COR-L47 (cell line): ENCODE results near the gene WIPF3.

Experiments used
- DNase-seq: peaks from one replicate; lab custom pipeline; 2025; lab: John Stamatoyannopoulos, UW

WIPF3 gene

GRCh38 chr7:29809533-29810155 is 3.3 kb downstream of the WIPF3 start:
- no peak for DNase-seq

GRCh38 chr7:29810297-29810696 is 4.0 kb downstream of the WIPF3 start:
- no peak for DNase-seq

GRCh38 chr7:29810813-29811482 is 4.6 kb downstream of the WIPF3 start:
- DNase-seq, result no peak

GRCh38 chr7:29811586-29811985 is 5.3 kb downstream of the WIPF3 start:
- peak; percentile 32 for DNase-seq

GRCh38 chr7:29812185-29812876 is 6.0 kb downstream of the WIPF3 start:
- peak; percentile 33 for DNase-seq

GRCh38 chr7:29815181-29816105 is 9.1 kb downstream of the WIPF3 start:
- no peak for DNase-seq

GRCh38 chr7:29818308-29818707 is 12.0 kb downstream of the WIPF3 start:
- no peak for DNase-seq

- no peak for DNase-seq
Measured at GRCh38 chr7:29825775-29826529, 19.6 kb downstream of the WIPF3 start.

- DNase-seq, result no peak
Measured at GRCh38 chr7:29826530-29826822, 20.2 kb downstream of the WIPF3 start.

- no peak for DNase-seq
Measured at GRCh38 chr7:29826904-29827303, 20.6 kb downstream of the WIPF3 start.

GRCh38 chr7:29831705-29832104 is 25.4 kb downstream of the WIPF3 start:
- DNase-seq, result no peak

GRCh38 chr7:29833929-29834328 is 27.6 kb downstream of the WIPF3 start:
- no peak for DNase-seq

GRCh38 chr7:29835718-29836117 is 29.4 kb downstream of the WIPF3 start:
- DNase-seq, result no peak

- DNase-seq, result no peak
Measured at GRCh38 chr7:29839302-29839701, 33.0 kb downstream of the WIPF3 start.

- DNase-seq, result no peak
Measured at GRCh38 chr7:29839921-29840320, 33.6 kb downstream of the WIPF3 start.

GRCh38 chr7:29840701-29841100 is 34.4 kb downstream of the WIPF3 start:
- DNase-seq, result no peak

GRCh38 chr7:29841926-29842701 is 35.8 kb downstream of the WIPF3 start:
- DNase-seq, result no peak

GRCh38 chr7:29843093-29843492 is 36.8 kb downstream of the WIPF3 start:
- DNase-seq, result peak; percentile 8

GRCh38 chr7:29843726-29844125 is 37.4 kb downstream of the WIPF3 start:
- no peak for DNase-seq

- no peak for DNase-seq
Measured at GRCh38 chr7:29844559-29844958, 38.3 kb downstream of the WIPF3 start.

GRCh38 chr7:29847496-29847895 is 41.2 kb downstream of the WIPF3 start:
- DNase-seq, result no peak
